ENCODE data around the gene CAMK2D. TPM values are rescaled to one million over a fixed set of nuclear protein-coding genes. Genes with fewer than 3 reads are reported as not detected.

CAMK2D gene
- total RNA-seq, 2 donors from 2014 or later, result 69.5 to 109 TPM

GRCh38 chr4:113405874-113406722 is 355.4 kb downstream of the CAMK2D start:
- Histone ChIP-seq H3K27me3 (no peaks in the 10 kb centered on the region), H3K9me3 (no peaks in the 10 kb centered on the region), H3K9ac (ENCODE audit: low read depth in 2 of 2, low read length in 2 of 2) (no peak overlapping the region), H3K27ac (no peak overlapping the region), H3K36me3 (no peaks in the 10 kb centered on the region), H3K4me1 (no peaks in the 10 kb centered on the region), H3K4me3 (no peak overlapping the region)
- DNase-seq, result no peak
- no peak for TF ChIP-seq CTCF (IDR thresholded peaks at IDR 0.05)
- intact Hi-C loops (cut with DNase I), result loop anchor here (10.0 kb wide), 1 partner anchor 129 kb away; no protein-coding TSS in a partner anchor

- Histone ChIP-seq H3K36me3 (no peaks in the 10 kb centered on the region), H3K4me3 (no peak overlapping the region), H3K27me3 (no peaks in the 10 kb centered on the region), H3K9ac (ENCODE audit: low read depth in 2 of 2, low read length in 2 of 2) (no peak overlapping the region), H3K9me3 (no peaks in the 10 kb centered on the region), H3K27ac (no peak overlapping the region), H3K4me1 (no peaks in the 10 kb centered on the region)
- DNase-seq, result no peak
- intact Hi-C loops (cut with DNase I), result loop anchor here (10.0 kb wide), 1 partner anchor 130 kb away; no protein-coding TSS in a partner anchor
- no peak for TF ChIP-seq CTCF (IDR thresholded peaks at IDR 0.05)
Observed at GRCh38 chr4:113404841-113405240, 356.7 kb downstream of the CAMK2D start.

DNA sequence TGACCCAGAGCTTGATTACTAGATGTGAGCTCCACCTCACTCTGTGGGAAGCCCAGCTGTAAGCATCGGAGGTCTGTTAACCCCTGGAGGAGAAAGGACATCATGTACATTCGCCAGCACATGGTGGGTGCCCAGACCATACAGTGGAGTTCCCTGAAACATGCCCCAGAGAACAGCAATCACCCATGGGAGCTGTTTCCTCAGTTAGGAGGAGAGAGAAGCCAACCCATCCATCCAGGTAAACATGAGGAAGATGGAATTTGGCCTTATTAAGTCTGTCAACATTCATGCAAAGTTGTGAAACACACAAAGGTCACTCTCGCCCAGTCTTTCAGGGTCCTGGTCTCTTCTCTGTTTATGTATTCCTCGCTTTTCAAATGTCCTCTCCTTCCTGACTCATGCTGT is 357.4 kb downstream of the CAMK2D start:
- H3K4me3 ChIP-seq, result no peak overlapping the region
- no peaks in the 10 kb centered on the region for H3K27me3 ChIP-seq
- no peak overlapping the region for H3K27ac ChIP-seq
- no peaks in the 10 kb centered on the region for H3K36me3 ChIP-seq
- H3K4me1 ChIP-seq, result no peaks in the 10 kb centered on the region
- DNase-seq, result no peak
- no peaks in the 10 kb centered on the region for H3K9me3 ChIP-seq
- intact Hi-C loops (cut with DNase I), result loop anchor here (10.0 kb wide), 1 partner anchor 131 kb away; no protein-coding TSS in a partner anchor
- H3K9ac ChIP-seq (ENCODE audit: low read depth in 2 of 2, low read length in 2 of 2), result no peak overlapping the region
- no peak for TF ChIP-seq CTCF (IDR thresholded peaks at IDR 0.05)

Other genes with a start within 250 kb of the CAMK2D start
- gene ARSJ, start 217.9 kb upstream of the CAMK2D start, total RNA-seq, result 1 to 10 TPM; 4.7 to 8.4 TPM

Measured in colonic mucosa (tissue), 4 donors.